Trophoblast cell (in vitro differentiated cells and primary cell): ENCODE measurements around the gene C12orf42.

Experiments
- DNase-seq, 2 donors: peaks; one replicate each; pipeline ENCODE4 v3.0.0-alpha.2; 2016
- H2AFZ ChIP-seq: 2 replicates; pipeline ENCODE4 v1.6.1; 2013; ENCODE audit warnings: low read length, moderate library complexity, mild to moderate bottlenecking; ENCODE audit not compliant: insufficient read depth, poor library complexity
- H2AK5ac ChIP-seq: 2 replicates; pipeline ENCODE4 v1.6.1; 2013; ENCODE audit warnings: mild to moderate bottlenecking, low read length
- H2BK120ac ChIP-seq: 2 replicates; pipeline ENCODE4 v1.6.1; 2013; ENCODE audit warnings: low read length, mild to moderate bottlenecking, moderate library complexity; ENCODE audit not compliant: insufficient read depth, poor library complexity
- H2BK12ac ChIP-seq: 2 replicates; pipeline ENCODE4 v1.6.1; 2013; ENCODE audit warnings: mild to moderate bottlenecking, low read length, moderate library complexity
- H2BK5ac ChIP-seq: 2 replicates; pipeline ENCODE4 v1.6.1; 2013; ENCODE audit warnings: low read length, low read depth, moderate library complexity, mild to moderate bottlenecking; ENCODE audit not compliant: poor library complexity
- H3K14ac ChIP-seq: 2 replicates; pipeline ENCODE4 v1.6.1; 2013; ENCODE audit warnings: mild to moderate bottlenecking, low read length
- H3K18ac ChIP-seq: 2 replicates; pipeline ENCODE4 v1.6.1; 2013; ENCODE audit warnings: mild to moderate bottlenecking, low read length
- H3K23ac ChIP-seq: 2 replicates; pipeline ENCODE4 v1.6.1; 2013; ENCODE audit warnings: low read length
- H3K27ac ChIP-seq: 2 replicates; pipeline ENCODE4 v1.5.1; 2013; ENCODE audit warnings: low read depth, mild to moderate bottlenecking, inconsistent platforms, low read length, moderate library complexity
- H3K27me3 ChIP-seq: 2 replicates; pipeline ENCODE4 v1.6.1; 2013; ENCODE audit warnings: inconsistent platforms, mild to moderate bottlenecking, low read length, moderate library complexity; ENCODE audit not compliant: insufficient read depth
- H3K36me3 ChIP-seq, 2 experiments: 1 replicate in 1 of 2; 2 replicates in 1 of 2; pipeline ENCODE4 v1.6.1; 2013; ENCODE audit warnings: low read length in 2 of 2, mild to moderate bottlenecking in 2 of 2, moderate library complexity in 1 of 2; ENCODE audit not compliant: insufficient read depth in 2 of 2, control insufficient read depth in 1 of 2
- H3K4ac ChIP-seq: 2 replicates; pipeline ENCODE4 v1.6.1; 2013; ENCODE audit warnings: low read depth, mild to moderate bottlenecking, low read length, moderate library complexity
- H3K4me1 ChIP-seq, 2 experiments: 1 replicate in 1 of 2; 2 replicates in 1 of 2; pipeline ENCODE4 v1.6.1; 2013; ENCODE audit warnings: low read length in 2 of 2, mild to moderate bottlenecking in 2 of 2, moderate library complexity in 1 of 2; ENCODE audit not compliant: insufficient read depth in 2 of 2, control insufficient read depth in 1 of 2
- H3K4me2 ChIP-seq: 2 replicates; pipeline ENCODE4 v1.6.1; 2013; ENCODE audit warnings: inconsistent platforms, mild to moderate bottlenecking, low read length, moderate library complexity
- H3K4me3 ChIP-seq: 2 replicates; pipeline ENCODE4 v1.5.1; 2013; ENCODE audit warnings: mild to moderate bottlenecking, low read depth, low read length, inconsistent platforms
- H3K79me1 ChIP-seq: one replicate; pipeline ENCODE4 v1.6.1; 2013; ENCODE audit warnings: low read length
- H3K79me2 ChIP-seq: 2 replicates; pipeline ENCODE4 v1.6.1; 2013; ENCODE audit warnings: low read length, mild to moderate bottlenecking; ENCODE audit not compliant: control insufficient read depth, insufficient read depth, poor library complexity
- H3K9ac ChIP-seq: 2 replicates; pipeline ENCODE4 v1.6.1; 2013; ENCODE audit warnings: mild to moderate bottlenecking, low read length
- H3K9me3 ChIP-seq: 2 replicates; pipeline ENCODE4 v1.6.1; 2013; ENCODE audit warnings: low read depth, mild to moderate bottlenecking, control low read depth, inconsistent platforms, low read length; ENCODE audit not compliant: insufficient read depth
- H4K12ac ChIP-seq: 2 replicates; pipeline ENCODE4 v1.6.1; 2013; ENCODE audit warnings: low read depth, mild to moderate bottlenecking, low read length, moderate library complexity
- H4K8ac ChIP-seq: 2 replicates; pipeline ENCODE4 v1.6.1; 2013; ENCODE audit warnings: low read depth, mild to moderate bottlenecking, low read length, moderate library complexity
- H4K91ac ChIP-seq: one replicate; pipeline ENCODE4 v1.6.1; 2013; ENCODE audit warnings: low read depth, mild to moderate bottlenecking, low read length, moderate library complexity
- WGBS: extraction: QIAGEN DNeasy Blood & Tissue Kit; methylation state at CpG from one replicate; pipeline ENCODE4 v1.1.7; 2013; ENCODE audit warnings: missing lambda C conversion rate; ENCODE audit not compliant: insufficient read length, insufficient coverage; ENCODE audit errors: extremely low coverage; 5-methylcytosine and 5-hydroxymethylcytosine counted together

The C12orf42 gene

GRCh38 chr12:103520686-103521215, 25.0 kb upstream of the C12orf42 start:
- no peak overlapping the region for H3K27ac ChIP-seq
- no peak overlapping the region for H3K4me3 ChIP-seq
- H3K4me2 ChIP-seq: no peak overlapping the region
- no peak overlapping the region for H3K9ac ChIP-seq
- no peak overlapping the region for H3K14ac ChIP-seq
- WGBS: no CpG with 5 or more reads among the region's 2 CpGs
- H2BK120ac ChIP-seq: no peak overlapping the region
- no peaks in the 10 kb centered on the region for H3K27me3 ChIP-seq
- peaks cover 0 to 2% of the 10 kb centered on the region in 2 experiments for H3K4me1 ChIP-seq
- no peak overlapping the region for H4K91ac ChIP-seq
- H4K8ac ChIP-seq: no peak overlapping the region
- no peak overlapping the region for H3K4ac ChIP-seq
- H3K18ac ChIP-seq: no peak overlapping the region
- H3K79me1 ChIP-seq: no peaks in the 10 kb centered on the region
- H3K23ac ChIP-seq: no peak overlapping the region
- H2AFZ ChIP-seq: no peak overlapping the region
- no peak overlapping the region for H2BK12ac ChIP-seq
- no peak for DNase-seq
- no peaks in the 10 kb centered on the region for H3K36me3 ChIP-seq
- no peak overlapping the region for H2BK5ac ChIP-seq
- no peak overlapping the region for H2AK5ac ChIP-seq
- no peak overlapping the region for H4K12ac ChIP-seq
- no peaks in the 10 kb centered on the region for H3K79me2 ChIP-seq
- H3K9me3 ChIP-seq: no peaks in the 10 kb centered on the region

- Histone ChIP-seq H3K18ac (no peak overlapping the region), H3K23ac (no peak overlapping the region), H2BK12ac (no peak overlapping the region), H2BK5ac (no peak overlapping the region), H3K79me1 (no peaks in the 10 kb centered on the region), H3K36me3 (no peaks in the 10 kb centered on the region), H2AK5ac (no peak overlapping the region), H3K4ac (no peak overlapping the region), H3K9ac (no peak overlapping the region), H2AFZ (no peak overlapping the region), H3K79me2 (no peaks in the 10 kb centered on the region), H3K27me3 (no peaks in the 10 kb centered on the region), H3K4me2 (no peak overlapping the region), H2BK120ac (no peak overlapping the region), H4K8ac (no peak overlapping the region), H3K14ac (no peak overlapping the region), H3K27ac (no peak overlapping the region), H4K91ac (no peak overlapping the region), H3K4me1 (peaks cover 0 to 1% of the 10 kb centered on the region in 2 experiments), H3K9me3 (no peaks in the 10 kb centered on the region), H4K12ac (no peak overlapping the region), H3K4me3 (no peak overlapping the region)
- no peak for DNase-seq
- no CpG with 5 or more reads among the region's 2 CpGs for WGBS
Observed at GRCh38 chr12:103519632-103520031, 23.9 kb upstream of the C12orf42 start.

GRCh38 chr12:103518899-103519298, 23.1 kb upstream of the C12orf42 start:
- Histone ChIP-seq H3K14ac (no peak overlapping the region), H3K79me1 (no peaks in the 10 kb centered on the region), H3K36me3 (no peaks in the 10 kb centered on the region), H3K27me3 (no peaks in the 10 kb centered on the region), H3K9ac (no peak overlapping the region), H3K23ac (no peak overlapping the region), H3K4me2 (no peak overlapping the region), H3K9me3 (no peaks in the 10 kb centered on the region), H3K79me2 (no peaks in the 10 kb centered on the region), H3K4me1 (no peaks in the 10 kb centered on the region), H3K4ac (no peak overlapping the region), H2BK12ac (no peak overlapping the region), H2AK5ac (no peak overlapping the region), H4K91ac (no peak overlapping the region), H2BK120ac (no peak overlapping the region), H4K12ac (no peak overlapping the region), H2AFZ (no peak overlapping the region), H4K8ac (no peak overlapping the region), H3K18ac (no peak overlapping the region), H2BK5ac (no peak overlapping the region), H3K27ac (no peak overlapping the region), H3K4me3 (no peak overlapping the region)
- no CpG with 5 or more reads among the region's 2 CpGs for WGBS
- no peak for DNase-seq

- H3K14ac ChIP-seq: no peak overlapping the region
- H4K12ac ChIP-seq: no peak overlapping the region
- WGBS: no CpG with 5 or more reads among the region's 3 CpGs
- H3K23ac ChIP-seq: no peak overlapping the region
- no peak overlapping the region for H2AFZ ChIP-seq
- H3K79me2 ChIP-seq: no peaks in the 10 kb centered on the region
- H3K9ac ChIP-seq: no peak overlapping the region
- no peaks in the 10 kb centered on the region for H3K27me3 ChIP-seq
- no peak overlapping the region for H3K18ac ChIP-seq
- no peak overlapping the region for H4K91ac ChIP-seq
- H3K79me1 ChIP-seq: no peaks in the 10 kb centered on the region
- no peak overlapping the region for H4K8ac ChIP-seq
- H2BK5ac ChIP-seq: no peak overlapping the region
- H3K4ac ChIP-seq: no peak overlapping the region
- no peak overlapping the region for H3K4me3 ChIP-seq
- no peak overlapping the region for H2AK5ac ChIP-seq
- H3K27ac ChIP-seq: no peak overlapping the region
- H3K9me3 ChIP-seq: no peaks in the 10 kb centered on the region
- DNase-seq: no peak
- H2BK12ac ChIP-seq: no peak overlapping the region
- H3K4me1 ChIP-seq: no peaks in the 10 kb centered on the region
- no peak overlapping the region for H3K4me2 ChIP-seq
- no peaks in the 10 kb centered on the region for H3K36me3 ChIP-seq
- no peak overlapping the region for H2BK120ac ChIP-seq
Observed at GRCh38 chr12:103517161-103517560, 21.4 kb upstream of the C12orf42 start.
